ENCODE results near the gene EFNA1.

GRCh38 chr1:155135415-155136028 lies 7.8 kb downstream of the EFNA1 start, which contains the start of gene SLC50A1:
- peak; percentile 19 for TF ChIP-seq CTCF (IDR thresholded peaks at IDR 0.05)
- TF ChIP-seq EZH2phosphoT487 (IDR thresholded peaks at IDR 0.05), result no peak

All from neural progenitor cell (in vitro differentiated cells).